GM19372 (cell line): Measurements from ENCODE around the gene GRB10.

Experiments
- ATAC-seq: cut with Tn5 transposase; IDR thresholded peaks from one replicate; pipeline ENCODE4 v1.9.1; 2021; ENCODE audit warnings: mild to moderate bottlenecking, low read depth, moderate library complexity; ENCODE audit not compliant: unreplicated experiment

The GRB10 gene

DNA sequence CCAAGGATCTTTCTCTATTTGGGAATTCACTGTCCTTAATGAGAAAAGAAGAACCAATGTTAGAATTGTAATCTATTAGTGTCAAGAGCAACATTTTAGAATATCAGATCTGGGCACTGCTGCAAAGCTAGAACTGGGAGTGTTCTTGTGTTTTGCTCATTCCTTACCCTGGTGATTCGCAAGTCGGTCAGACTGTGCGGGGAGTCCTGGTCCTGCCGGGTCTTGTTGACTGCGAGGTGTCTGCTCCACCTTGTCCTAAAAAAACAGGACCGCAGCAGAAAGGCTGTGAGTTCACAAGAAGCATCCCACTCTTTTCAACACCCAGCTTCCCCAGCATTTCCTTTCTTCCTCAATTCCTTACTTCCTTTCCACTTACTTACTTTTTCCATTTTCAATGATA is 79.0 kb downstream of the GRB10 start:
- ATAC-seq, result no peak

DNA sequence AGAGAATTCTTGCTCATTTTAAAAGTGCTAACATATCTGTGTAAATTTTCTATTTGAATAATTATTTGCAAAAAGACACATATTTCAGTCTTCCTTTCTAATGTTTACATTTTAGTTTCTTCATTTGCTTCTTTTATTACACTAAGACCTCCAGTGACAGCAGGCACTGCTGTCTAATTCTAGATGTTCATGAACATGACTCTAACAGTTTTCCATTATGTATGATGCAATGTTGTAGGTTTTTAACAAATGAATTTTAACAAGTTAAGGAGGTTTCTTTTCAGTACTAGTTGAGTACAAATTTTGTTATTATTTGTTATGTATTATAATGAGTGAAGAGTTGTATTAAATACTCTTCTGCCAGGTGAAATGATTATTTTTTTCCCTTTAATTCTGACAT is 83.6 kb downstream of the GRB10 start:
- ATAC-seq, result no peak

DNA sequence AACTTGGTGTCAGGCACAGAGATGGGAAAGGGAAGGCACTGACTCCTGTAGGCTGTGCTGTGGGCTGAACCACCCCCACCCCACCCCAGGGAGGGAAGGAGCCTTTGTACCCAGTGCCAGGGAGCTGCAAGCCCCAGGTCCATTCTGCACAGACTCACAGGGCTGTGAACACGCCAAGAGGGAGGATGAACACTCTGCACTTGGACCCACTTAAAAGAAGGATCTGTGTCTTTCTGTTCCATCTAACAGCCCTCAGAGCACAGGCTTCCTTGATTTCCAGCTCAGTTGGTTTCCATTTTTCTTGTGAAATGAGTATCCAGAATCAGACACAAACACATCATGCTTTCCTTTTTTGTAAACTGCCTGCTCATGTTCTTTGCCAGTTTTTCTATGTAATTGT is 84.9 kb downstream of the GRB10 start:
- ATAC-seq, result no peak

DNA sequence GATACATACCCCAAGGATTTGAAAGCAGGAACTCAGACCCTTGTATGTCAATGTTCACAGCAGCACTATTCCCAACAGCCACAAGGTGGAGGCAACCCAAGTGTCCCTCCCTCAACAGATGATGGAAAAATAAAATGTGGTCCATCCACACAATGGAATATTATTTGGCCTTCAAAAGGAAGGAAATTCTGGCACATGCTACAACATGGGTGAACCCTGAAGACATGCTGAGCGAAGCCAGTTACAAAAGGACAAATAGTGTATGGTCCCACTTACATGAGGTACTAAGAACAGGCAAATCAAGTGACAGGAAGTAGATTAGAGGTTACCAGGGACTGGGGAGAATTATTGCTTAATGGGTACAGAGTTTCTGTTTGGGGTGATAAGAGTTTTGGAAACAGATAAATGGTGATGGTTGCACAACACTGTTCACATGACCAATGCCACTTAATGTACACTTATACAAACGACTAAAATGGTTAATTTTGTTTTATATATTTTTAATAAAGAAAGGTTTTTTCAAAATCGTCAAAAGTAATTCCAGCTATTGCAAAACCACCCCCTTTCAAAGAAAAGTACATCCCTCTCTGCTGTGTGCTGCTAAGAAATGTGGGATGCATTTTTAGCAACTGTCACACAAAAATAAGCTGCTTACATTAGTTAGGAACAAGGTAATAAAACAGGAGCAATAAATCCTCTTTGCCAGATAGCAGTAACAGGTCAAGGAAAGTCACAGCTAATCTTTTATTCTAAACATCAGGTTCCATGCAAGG is 85.7 kb downstream of the GRB10 start:
- ATAC-seq, result no peak

DNA sequence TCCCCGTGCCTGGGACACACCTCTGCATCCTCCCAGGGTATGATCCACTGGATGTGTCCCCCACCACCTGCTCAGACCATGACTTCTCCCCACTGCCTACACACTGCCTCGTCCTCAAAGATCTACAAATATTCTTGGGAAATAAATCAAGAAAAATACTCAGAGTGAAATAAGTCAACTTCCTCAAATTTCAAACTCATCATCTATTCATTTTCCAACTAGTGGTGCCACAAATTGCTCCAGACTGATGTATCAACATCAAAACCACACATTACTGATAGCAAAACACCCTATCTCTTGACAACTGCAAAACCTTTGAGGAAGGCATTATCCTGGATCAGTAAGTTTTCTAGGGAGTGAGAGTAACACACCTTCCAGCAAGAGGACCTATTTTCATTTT is 87.7 kb downstream of the GRB10 start:
- ATAC-seq, result no peak

DNA sequence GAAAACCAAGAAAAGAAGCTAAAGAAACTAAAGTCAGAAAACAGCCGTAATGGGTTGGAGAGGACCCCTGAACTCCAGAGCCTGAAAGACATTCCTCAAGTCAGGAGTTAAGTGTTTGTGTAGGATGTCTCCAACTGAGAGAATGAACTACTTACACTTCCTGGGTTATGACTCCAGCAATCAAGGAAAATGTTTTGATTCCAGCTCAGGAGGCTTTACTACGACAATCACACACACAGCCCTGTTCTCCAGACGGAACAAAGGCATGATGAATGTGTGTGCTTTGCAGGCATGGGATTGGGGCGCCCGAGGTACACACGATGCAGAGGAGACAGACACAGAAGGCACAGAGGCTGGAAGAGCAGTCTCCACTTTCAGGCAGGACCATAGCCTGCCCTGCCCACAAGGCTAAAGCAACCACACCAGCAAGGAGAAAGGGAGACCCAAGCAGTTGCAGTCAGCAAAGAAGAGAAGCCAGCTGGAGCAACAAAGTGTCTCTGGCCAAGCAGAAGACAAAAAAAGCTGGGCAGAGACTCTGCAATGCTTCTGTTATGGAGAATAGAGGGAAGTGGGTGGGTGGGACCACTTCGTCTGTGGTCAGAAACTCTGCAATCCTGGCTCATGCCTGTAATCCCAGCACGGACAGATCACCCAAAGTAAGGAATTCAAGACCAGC is 89.1 kb downstream of the GRB10 start:
- no peak for ATAC-seq

DNA sequence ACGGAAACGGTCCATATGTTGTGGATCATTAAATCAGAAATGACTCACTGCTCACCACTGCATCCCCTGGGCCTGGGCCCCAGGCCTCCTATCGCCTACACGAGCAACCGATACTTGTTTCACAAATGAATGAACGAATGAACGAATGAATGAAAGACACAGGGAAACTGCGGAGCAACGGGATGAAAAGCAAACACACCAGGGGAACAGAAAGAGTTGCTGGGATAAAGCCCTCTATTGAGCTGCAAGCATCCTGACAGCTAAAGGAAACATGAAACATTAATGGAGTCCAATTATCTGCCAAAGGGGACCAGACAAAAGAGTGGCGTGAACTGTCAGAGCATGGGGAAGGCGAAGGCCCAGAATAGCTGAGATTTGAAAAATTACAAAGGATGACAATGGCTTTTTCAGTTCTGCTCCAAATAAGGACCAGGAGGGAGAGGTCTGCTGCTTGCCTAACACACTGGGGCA is 92.1 kb downstream of the GRB10 start:
- ATAC-seq, result no peak

DNA sequence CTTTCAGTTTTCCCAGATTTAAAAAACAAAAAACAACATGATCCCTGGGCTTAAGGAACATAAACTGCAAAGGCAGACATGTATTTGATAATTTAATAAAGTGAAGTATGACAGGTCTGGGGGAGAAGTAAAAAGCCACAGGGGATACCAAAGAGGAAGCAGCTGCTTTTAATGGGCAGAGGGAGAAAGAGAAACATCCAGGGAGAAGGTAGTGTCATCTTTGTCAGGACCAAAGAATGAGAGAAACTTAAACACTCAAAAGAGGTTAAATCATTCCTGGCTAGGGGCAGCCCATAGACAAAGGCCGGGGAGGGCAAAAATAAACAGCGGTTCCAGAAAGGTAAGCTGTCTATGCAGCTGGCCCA is 94.5 kb downstream of the GRB10 start:
- ATAC-seq, result no peak

DNA sequence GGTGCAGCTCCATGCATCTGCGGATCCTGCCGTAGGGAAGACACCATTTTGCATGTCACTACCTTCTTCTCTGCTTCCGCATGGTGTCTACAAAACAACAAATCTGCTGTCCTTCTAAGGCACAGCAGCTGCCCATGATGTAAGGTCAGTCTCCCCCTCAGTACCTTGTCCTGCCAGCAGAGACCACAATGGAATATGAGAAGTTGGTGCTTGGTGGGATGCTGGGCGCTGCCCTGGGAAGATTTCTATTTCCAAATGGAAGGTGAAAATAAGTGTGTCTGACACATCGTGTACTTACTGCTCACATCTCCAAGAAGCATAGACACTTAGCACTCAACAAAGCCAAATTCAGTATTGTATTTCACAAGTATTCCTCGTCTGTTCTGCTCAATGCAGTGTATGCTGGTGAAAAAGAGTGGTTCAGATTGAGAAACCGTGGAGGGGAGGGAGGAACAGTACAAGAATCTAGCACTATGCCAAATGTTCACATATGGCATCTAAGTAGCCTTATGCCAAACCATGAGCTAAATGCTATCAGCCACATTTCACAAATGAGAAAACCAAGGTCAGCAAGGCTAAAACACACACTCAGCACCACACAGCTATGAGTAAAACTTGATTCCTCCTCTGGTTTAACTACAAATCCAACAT is 95.0 kb downstream of the GRB10 start:
- no peak for ATAC-seq

DNA sequence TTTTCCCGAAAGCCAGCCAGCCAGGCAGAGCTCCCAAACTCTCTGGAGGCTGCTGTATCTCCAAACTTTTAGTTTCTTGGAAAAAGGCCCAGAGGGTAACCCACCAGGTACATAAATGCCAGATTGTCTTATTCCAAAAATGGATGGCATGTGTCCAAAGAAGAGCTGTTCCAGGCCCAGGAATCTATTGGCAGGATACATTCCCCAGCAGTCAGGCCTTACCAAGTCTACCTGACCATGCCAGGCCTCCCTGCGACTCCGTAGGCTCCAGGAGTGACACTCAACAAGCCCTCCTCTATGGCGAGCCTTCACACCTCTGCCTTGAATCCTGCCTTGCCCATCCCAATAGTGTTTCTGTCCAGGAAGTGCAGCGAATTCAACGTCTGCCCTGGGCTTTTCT is 95.6 kb downstream of the GRB10 start:
- ATAC-seq, result no peak

DNA sequence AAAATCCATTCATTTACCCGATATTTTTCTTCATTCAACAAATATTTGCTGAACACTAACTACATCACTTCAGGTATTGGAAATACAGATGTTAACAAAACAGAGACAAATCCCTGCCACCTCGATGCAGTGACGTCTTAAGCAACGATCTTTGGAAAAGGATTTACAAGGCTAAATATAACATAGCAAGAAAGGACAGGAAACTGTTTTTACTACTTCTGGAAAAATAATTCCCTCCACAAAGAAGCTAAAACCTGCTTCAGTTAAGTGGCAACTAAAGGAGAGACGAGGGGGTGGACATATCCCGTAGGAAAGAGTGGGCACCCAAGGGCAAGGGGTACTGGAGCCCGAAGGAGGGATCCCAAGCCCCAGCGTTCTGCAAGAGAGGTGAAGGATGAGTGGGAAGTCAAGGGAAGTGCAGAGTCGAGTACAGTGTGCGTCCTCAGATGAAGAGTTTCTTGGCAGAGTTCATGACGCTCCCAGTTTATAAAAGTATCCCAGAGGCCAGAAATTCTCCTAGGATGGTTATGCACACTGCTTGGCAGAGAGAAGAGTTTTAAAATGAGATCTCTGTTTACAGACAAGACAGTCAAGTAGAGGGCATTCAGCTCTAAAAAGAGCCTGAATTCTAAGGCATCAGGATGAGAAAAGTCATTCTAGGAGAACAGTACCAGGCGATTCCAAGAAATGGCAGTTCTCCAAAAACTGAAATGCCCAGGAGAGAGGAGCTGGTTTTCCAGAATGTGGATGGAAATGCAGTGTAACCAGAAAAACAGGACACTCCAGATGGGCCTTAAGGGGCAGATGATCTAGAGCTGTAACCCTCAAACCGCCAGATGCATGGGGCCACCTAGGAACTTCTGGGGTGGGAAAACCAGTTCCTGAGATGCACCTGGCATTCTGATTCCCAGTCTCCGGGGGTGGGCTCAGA is 97.3 kb downstream of the GRB10 start:
- ATAC-seq, result no peak

DNA sequence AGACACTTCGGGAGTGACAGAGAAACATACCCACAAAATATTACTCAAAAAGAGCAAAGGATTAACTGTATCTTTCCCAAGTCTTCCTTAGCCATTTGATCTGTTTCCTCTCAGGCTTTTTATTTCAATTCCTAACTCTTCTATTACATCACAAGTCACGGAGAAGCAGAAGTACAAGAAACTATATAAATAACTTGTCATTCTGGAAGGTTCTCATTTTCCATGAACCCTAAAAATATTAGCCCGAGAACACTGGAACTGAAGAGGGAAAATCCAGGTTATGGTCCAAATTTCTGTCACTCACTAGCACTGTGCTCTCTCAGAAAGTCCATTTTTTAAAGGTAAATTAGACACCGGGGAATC is 98.0 kb downstream of the GRB10 start:
- no peak for ATAC-seq

DNA sequence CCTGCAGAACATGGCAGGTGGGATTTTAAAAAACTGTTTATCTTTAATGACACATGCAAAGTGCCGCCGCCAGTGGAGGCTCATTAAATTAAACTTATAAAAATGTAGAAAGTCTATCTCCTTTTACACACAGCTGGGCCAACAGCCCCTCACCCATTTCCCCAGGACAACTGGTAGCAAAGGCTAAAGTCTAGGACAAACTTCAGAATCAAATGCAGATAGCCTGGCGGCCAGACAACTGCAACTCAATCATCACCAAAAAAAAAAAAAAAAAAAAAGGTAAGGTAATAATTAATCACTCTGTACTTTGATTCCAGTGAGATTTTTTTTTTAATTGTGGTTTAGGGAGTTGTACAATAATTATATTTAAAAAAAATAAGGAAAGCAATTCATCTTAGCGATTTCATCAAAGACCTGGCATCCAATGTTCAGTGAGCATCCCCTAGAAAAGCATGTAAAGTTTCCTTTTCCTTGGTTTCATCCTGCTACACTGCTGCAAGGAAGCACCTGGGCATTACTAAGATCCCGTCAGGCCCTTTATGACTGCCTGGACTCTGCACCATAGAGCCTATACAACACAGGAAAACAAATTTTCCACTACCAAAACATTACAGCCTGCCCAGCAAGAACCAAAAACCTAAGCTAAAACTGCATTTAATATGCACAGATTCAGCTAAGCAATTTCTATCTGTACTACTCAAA is 98.5 kb downstream of the GRB10 start:
- ATAC-seq, result no peak

DNA sequence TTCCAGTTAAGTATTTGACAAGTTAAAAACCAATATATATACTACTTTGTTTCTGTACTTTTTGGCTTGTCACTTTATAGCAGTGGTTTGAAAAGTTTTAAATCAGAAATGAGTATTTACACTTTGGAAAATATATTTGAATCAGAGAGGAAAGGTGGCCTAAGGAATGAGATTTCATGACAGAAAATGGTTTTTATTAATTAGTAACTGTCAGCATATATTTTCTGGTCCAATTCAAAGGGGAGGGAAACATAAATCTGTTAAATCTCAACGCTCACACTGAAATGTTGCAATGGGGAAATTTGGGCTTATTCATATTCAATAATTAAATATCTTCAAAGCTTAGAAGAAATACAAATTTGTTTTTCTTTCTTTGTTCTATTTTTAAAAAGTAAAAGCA is 100.1 kb downstream of the GRB10 start:
- ATAC-seq, result no peak

DNA sequence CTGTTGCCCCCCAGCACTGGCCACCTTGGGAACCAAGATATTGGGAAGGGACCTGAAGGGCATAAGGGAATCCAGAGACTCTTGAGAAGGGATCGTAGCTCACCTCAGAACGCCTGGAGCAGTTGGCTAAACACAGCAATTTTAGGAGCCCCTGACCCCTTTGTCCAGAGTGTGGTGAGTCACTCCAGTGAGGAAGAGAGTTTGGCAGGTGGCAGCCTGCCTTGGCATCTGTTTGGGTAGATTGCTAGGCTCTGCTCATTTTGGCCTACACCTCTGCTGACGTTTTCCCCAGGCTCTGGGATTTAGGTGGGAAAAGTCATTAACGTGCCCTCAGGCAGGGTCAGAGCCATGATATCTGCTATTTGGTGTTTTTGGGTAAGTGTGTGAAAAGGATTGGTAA is 100.6 kb downstream of the GRB10 start:
- ATAC-seq, result no peak

DNA sequence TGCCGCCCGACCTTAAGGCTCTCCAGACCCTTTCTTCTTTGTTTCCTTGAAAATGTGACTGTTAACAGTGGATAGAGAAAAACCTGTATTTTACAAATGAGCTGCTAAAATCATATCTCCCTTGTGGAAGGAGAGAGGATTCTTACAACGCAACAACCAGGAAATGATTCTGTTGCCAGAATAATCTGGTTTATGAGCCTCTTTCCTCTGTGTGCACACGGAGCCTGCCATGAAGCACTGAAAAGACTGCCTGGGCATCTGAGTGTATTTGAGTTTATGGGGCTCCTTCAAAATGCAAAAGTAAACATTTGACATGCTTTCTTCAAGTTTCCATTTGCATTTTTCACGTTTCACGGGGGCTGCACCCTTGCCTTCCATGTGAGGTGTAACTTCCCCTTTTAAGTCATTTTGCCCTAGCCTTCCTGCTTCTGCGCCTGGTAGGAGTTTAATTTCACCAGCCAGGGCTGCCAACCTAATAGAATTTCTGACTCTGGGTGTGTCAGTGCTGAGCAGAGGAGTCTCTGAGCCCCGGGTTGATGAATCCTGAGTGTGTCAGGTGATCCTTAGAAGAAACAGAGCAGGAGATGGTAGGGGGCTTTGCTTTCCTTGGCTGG is 101.2 kb downstream of the GRB10 start:
- no peak for ATAC-seq

DNA sequence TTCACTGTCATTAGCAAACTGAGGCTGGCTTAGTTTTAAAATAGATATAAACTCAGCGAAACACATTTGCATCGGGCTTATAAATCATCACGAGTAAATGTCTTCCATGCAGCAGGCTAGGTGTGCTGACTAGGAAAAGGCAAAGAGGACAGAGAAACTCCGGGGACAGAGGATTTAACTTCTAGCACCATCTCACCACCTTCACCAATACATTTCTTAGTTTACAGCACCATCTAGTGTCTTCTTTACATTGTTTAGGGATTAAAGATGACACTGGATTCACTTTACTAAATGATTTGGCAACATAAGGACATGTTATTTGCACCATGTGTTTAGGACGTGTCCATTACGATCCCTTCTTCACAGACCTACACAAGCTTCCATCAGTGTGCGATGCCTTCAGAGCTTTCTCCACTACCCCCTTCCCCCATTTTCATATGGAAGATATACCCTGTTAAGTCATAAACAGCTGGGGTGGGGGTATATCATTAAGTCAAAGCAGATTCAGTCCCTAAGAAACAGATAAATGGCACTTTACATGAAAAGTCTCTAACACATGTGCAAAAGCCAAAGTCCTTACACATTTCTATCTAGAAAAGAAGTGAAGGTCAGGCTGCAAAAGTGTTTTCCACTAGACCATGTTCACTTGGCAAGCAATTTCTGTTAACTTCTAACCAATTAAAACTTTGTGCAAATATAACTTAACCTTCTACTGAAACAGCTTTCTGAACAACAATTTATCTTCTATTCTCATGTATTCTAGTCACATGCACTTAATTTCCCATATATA is 103.3 kb downstream of the GRB10 start:
- ATAC-seq, result peak; percentile 71

DNA sequence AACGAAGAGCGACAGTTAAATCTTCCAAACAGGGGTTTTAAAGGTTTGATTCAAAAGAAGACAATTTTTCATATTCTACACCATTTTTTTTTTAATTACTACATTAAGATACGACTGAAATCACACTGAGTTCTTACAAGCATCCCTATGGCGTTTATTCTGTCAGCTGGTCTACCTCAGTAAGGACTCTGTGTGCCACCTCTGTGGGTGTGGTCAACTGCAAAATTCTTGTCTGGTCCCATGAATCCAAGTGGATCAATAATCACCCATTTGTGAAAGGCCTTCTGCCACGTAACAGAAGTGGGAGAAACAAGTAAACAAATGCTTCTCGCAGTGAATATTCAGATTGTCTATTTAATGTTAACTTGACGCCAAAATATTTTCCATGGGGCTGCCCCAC is 104.1 kb downstream of the GRB10 start:
- ATAC-seq, result no peak

DNA sequence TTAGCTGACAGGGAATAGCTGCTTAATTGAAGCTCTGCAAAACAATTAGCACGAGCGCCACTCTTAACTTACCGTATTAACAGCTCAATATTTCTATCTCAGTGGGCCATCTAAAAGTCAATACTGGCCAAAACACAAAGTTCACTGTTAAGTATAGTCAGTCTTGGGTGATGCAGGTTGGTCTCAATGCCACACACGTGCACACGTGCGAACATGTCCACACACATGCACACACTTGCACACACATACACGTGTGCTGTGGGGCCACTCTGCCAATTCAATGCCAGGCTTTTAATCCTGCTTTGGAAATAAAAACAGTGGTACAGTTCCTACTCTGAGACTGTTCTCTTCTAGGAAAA is 105.1 kb downstream of the GRB10 start:
- ATAC-seq, result no peak
